Occipital lobe (tissue), 3 donors: Measurements from ENCODE around the gene NOP58. TPM values are rescaled to one million over a fixed set of nuclear protein-coding genes. Genes with fewer than 3 reads are reported as not detected.
"Not testable (repeated sequence)": the region's sequence is repeated elsewhere in the genome, so short reads cannot be mapped to it uniquely, and the experiment has no call there.

Experiments used
- DNase-seq: peaks from one replicate; lab custom pipeline; 2025; lab: John Stamatoyannopoulos, UW
- small RNA-seq: library from RNA; depleted of rRNA; stranded (forward); fragments of <200 nt; gene quantifications from one replicate; pipeline ENCODE3, GENCODE V24; 2014
- total RNA-seq: library from RNA; depleted of rRNA; stranded (reverse); fragments of >200 nt; gene quantifications from one replicate; pipeline ENCODE4 v1.2.3, GENCODE V29; 2014

Gene NOP58
- total RNA-seq, 1 donor from 2014 or later, result 68.2 TPM

- no peak for DNase-seq
These were observed 40.5 kb downstream of the NOP58 start for GRCh38 chr2:202306034-202306433.

- no peak for DNase-seq
These were observed 42.1 kb downstream of the NOP58 start for GRCh38 chr2:202307690-202308089.

GRCh38 chr2:202311823-202312388 is 46.3 kb downstream of the NOP58 start:
- no peak for DNase-seq

DNA sequence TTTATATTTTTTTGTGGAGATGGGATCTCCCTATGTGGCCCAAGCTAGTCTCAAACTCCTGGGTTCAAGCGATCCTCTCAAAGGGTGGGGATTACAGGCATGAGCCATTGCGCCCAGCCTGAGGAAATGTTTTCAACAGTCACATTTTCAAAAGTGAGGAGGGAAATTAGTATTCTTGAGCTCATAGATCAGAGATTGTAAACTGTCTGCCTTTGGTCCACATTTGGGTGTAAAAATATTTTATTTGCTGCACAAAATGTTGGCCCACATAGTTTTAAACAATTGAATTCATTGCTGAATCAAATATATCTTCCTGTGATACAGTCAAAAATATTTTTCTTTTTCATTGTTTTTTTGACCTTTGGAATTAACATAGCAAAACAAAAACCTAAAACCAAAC is 48.6 kb downstream of the NOP58 start:
- no peak for DNase-seq

GRCh38 chr2:202317080-202317857 is 51.7 kb downstream of the NOP58 start:
- DNase-seq, result no peak

DNA sequence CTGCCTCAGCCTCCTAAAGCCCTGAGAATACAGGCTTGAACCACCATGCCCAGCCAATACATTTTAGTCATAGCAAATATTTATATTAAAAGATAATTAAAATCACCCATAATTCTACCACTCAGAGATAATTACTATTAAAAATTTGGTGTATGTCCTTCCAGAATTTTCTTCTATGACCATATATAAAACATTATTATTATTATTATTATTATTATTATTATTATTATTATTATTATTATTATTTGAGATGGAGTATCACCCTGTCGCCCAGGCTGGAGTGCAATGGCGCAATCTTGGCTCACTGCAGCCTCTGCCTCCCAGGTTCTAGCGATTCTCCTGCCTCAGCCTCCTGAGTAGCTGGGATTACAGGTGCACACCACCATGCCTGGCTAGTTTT is 54.8 kb downstream of the NOP58 start:
- DNase-seq, result not testable (repeated sequence)

GRCh38 chr2:202322435-202322834 is 56.9 kb downstream of the NOP58 start:
- no peak for DNase-seq

DNA sequence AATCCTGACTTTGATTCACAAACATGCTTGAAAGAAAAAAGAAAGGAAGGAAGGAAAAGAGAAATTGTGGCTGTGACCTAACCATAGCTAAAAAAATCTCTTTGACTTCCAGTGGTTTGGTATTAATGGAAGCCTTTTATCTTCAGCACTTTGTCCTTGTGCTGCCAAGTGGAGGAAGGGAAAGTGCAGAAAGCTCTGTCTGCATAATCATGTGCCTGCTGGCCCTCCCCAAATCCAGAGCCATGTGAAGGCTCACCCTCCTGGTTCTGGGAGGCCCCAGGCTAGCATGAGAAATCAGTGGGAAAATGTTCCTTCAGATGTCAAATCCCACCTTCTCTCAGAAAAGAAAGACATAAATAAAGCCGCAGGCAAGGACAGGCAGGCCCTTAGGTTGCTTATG is 62.3 kb downstream of the NOP58 start:
- no peak for DNase-seq

DNA sequence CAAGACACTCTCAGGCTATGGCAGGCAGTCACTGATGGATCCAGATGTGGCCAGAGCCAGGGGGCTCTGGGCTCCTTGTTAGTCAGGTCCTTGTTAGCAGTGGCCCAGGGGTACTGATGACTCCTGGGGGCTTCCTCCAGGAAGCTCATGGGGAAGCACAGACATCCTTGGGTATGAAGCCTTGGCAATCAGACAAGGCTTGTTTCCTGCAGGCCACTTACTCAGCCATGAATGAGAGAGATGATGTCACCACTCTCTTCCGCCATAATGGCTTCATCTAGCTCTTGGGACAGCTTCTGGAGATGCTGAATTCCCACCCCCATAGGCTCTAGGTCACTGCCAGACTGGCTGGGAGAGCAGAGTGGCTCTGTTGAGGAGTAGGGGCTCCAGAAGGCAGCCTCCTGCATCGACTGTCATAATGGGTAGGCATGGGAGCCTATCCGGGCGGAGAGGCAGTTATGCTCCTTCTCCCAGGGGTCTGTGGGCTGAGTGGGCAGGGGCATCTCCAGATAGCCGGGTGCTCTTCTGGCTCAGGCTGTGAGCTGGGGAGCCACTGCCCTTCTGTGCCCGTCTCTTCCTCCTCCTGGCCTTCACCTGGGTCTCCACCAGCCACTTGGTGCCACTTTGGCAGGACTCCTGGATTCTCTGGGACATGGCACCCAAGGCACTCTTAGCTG is 70.4 kb downstream of the NOP58 start:
- DNase-seq, result no peak

- DNase-seq, result no peak
These were observed 71.6 kb downstream of the NOP58 start for GRCh38 chr2:202337151-202337550.

DNA sequence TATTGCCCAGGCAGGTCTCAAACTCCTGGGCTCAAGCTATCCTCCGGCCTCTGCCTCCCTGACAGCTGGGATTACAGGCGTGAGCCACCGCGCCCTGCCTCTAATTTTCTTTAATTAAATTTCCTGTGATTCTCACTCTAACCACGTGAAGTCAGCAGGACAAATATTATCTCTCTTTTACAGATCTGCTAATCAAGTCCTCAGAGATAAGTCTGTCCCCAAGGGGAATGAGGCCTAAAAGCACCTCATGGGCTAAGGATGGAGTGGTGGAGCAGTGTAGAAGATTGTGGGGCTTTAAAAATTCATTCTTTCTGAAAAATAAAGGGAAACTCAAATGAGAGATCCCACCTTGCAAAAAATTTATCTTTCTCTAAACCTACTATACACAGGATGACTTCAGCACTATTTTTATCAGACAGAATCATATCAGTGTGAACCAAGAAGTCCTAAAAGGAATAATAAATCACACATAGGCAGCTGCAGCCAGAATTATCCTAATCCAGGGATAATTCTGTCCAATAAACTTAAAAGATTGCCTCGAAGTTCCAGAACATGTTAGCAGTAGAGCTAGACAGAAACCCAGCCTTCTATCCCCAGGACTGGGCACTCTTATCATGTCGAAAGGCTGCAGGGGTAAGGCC is 72.3 kb downstream of the NOP58 start:
- DNase-seq, result no peak

DNA sequence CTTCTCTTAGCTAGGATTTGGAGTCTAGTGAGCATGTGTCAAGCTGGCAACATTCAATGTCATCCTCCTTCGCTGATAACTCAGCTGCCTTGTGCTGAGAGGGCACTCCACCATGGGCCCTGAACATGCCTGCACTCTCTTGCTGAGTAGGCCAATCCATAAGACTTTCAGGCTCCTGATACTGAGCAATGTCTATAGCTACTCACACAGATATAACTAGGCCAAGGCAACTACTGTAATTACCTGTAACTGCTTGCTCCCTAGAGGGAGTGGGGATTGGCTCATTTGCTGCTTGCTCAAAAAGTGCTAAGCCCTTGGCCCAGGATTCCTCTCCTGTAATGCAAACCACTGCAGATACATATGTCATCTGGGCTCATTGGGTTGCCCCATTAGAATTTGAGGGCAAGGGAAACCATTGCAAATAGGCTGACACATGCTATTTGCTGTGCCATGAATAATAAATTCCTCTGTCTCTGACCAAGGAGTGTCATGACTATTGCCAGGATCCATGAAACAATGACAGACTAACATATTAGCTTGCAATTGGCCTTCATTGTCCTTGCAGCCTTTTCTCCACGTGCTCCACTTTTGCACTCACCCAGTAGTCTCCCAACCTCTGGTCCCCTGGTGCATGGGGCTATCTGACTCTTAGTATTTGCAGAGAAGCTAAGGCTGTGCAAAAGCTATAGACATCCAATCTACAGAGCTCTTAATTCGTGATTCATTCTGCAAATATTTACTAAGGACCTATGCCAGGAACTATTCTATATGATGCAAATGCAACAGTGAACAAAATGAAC is 73.7 kb downstream of the NOP58 start:
- no peak for DNase-seq

GRCh38 chr2:202344178-202344577 is 78.6 kb downstream of the NOP58 start:
- no peak for DNase-seq

DNA sequence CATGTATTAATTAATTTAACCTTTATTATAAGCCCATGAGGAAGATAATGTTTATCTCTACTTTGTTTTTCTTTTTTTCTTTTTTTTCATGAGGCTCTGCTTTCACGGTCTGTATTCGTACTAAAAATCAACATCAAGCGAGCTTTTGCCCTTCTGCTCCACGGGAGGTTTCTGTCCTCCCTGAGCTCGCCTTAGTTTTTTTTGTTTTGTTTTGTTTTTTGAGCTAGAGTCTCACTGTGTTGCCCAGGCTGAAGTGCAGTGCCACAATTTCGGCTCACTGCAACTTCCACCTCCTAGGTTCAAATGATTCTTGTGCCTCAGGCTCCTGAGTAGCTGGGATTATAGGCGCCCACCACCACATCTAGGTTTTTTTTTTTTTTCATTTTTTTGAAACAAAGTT is 80.6 kb downstream of the NOP58 start:
- DNase-seq, result no peak

Small RNA genes within 50 kb of the gene (small RNA-seq; reads per million reads assigned to genes)
- gene AC079354.2 (not detected), gene RF00575 (not detected), gene RN7SL753P (not detected), gene SNORD11 (4.9 reads per million, percentile 90 among the genes with 10 or more reads in this experiment), gene SNORD11B (18.5 reads per million, percentile 93 among the genes with 10 or more reads in this experiment), gene SNORD70 (74.9 reads per million, percentile 96 among the genes with 10 or more reads in this experiment)

Other genes starting within 250 kb of the NOP58 start
- gene FZD7, start 231.9 kb upstream of the NOP58 start, total RNA-seq, result 7.0 TPM
- 0.47 TPM for gene KIAA2012, start 192.5 kb upstream of the NOP58 start, total RNA-seq
- 172 TPM for gene SUMO1, start 27.2 kb upstream of the NOP58 start, total RNA-seq
- gene BMPR2, start 110.6 kb downstream of the NOP58 start, total RNA-seq, result 86.4 TPM